ENCODE measurements around the gene RNU4-1.
"Not testable (repeated sequence)": the region's sequence is repeated elsewhere in the genome, so short reads cannot be mapped to it uniquely, and the experiment has no call there.

The RNU4-1 gene

DNA sequence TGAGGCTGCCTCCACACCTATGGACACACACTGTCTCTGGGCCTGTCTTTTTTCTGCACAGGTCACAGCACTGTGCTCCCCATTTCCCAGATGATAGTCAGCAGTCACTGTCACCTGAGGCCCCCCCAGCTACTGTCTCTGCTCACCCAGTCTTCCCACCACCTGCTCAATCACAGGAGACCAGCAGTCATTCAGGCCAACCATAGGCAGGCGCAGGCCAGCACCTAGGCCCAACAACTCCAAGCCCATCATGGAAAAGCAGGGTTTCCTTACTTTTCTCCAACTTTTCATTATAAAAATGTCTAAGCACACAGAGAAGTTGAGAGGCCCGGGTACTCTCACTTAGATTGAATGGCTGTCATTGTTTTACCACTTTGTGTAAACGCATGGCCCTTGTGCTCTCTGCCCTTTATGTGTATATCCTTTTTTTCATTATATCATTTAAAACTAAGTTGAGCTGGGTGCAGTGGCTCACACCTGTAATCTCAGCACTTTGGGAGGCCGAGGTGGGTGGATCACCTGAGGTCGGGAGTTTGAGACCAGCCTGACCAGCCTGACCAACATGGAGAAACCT is 34.6 kb downstream of the RNU4-1 start:
- no peak for DNase-seq (ENCODE audit: low read depth in 2 of 2)

DNA sequence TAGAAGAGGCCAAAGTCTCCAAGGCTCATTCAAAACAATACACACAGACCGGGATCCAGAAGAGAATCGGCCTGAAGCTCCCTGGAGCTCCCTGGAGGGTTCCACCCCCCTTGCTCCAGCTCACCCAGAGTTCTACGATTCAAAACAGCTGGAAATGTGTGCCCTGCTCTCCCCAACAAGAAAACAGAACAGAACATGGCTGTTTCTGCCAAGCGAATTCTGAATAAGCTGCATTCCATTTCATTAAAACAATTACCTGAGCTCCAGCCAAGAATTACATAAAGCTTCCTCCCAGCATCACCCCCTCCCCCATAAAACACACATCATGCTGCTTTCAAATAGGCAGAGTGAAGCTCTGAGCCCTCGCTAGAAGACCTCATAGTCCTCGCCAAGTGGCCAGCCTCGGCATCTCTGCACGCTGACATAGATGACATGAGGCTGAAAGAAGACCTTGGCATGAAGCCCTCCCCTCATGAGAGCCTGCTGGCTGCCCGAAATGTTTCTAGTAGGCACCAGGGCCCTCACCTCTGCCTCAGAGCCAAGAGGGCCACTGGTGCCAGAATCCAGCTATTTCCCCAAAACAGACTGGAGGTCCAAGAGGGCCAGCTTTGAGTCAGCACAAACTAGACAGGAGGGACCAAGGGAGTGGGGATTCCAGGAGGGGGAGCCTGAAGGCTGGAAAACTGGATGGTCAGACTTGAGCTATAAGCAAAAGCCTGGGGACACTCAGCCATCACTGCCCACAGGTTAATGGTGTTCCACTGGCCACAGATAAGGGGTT is 35.8 kb downstream of the RNU4-1 start:
- no peak for DNase-seq (ENCODE audit: low read depth in 2 of 2)

DNA sequence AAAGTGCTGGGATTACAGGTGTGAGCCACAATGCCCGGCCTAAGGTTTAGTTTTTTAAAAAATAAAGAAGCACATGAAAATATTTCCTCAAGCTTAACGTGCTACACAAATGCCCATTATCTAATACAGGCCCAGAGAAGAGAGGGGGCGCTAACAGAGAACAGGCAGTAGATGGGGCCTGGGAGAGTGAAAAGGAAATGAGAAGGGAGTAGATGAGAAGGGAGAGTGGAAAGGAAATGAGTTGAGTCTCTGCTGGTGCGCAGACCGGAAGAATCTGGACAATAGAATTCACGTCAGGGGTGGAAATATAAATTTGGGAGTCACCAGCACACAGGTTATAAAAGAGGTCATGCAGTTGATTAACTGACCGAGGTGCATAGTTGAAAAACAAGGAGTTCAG is 38.2 kb downstream of the RNU4-1 start:
- DNase-seq (ENCODE audit: low read depth in 2 of 2) = no peak

DNA sequence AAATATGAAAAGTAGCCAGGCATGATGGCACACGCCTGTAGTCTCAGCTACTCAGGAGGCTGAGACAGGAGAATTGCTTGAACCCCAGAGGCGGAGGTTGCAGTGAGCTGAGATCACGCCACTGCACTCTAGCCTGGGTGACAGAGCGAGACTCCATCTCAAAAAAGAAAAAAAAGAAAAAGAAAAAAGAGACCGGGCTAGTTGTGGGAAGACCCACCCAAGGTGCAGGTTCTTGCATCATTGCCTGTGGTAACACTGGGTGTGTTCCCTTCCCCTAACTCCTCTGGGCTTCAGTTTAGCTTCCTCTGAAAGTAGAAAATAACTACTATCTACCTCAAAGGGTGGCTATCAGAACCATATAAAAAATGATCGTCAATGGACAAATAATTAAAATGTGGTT is 39.7 kb downstream of the RNU4-1 start:
- DNase-seq (ENCODE audit: low read depth in 2 of 2) = not testable (repeated sequence)

DNA sequence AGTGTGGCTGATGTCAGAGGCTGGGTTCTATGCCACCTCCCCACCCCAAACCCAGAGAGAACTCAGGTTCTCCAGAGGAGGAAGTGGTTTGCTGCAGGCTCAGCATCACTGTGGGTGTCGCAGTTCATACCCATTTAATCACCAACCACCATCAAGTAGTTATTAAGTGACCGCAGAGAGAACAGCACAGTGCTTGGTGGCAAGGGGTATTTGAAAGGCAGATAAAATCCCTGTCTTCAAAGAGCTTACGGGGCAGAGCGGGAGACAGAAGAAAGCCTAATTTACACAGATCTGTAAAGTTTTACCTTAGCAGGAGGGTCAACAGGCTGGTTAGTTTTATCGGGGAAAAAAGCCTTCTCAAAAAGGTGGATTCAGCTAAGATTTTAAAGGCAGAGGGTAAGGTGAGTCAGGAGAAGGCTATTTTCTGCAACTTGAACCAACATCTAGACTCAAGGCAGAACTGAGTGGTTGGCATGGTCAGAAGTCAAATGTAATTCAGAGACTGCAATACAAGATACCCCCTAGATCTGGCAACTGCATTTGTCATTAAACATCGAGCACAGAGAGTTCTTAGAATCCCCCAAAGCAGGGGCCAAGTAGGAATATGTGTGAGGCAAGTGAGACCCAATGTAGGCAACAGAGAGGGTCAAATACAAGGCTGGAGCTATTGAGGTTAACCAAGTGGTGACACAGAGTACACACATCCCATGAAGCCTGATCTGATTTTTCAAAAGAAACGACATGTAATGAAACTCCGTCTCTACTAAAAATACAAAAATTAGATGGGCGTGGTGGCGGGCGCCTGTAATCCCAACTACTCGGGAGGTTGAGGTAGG is 40.7 kb downstream of the RNU4-1 start:
- DNase-seq (ENCODE audit: low read depth in 2 of 2) = peak; percentile 51 to 54

DNA sequence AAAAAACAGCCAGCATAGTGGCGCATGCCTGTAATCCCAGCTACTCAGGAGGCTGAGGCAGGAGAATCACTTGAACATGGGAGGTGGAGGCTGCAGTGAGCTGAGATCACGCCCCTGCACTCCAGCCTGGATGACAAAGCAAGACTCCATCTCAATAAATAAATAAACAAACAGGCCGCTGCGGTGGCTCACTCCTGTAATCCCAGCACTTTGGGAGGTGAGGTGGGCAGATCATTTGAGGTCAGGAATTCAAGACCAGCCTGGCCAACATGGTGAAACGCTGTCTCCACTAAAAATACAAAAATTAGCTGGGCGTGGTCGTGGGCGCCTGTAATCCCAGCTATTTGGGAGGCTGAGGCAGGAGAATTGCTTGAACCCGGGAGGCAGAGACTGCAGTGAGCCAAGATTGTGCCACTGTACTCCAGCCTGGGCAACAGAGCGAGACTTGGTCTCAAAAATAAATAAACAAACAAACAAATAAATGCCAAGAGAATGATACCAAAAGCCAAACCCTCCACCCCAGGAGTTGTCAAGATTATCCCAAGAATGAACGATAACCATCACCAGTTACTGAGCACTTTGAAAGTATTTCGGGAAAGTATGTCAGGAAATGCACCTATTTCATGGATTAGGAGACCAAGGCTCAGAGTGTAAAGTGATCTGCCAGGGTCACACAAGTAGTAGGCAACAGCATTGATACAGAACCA is 41.5 kb downstream of the RNU4-1 start:
- DNase-seq (ENCODE audit: low read depth in 2 of 2) = not testable (repeated sequence)

DNA sequence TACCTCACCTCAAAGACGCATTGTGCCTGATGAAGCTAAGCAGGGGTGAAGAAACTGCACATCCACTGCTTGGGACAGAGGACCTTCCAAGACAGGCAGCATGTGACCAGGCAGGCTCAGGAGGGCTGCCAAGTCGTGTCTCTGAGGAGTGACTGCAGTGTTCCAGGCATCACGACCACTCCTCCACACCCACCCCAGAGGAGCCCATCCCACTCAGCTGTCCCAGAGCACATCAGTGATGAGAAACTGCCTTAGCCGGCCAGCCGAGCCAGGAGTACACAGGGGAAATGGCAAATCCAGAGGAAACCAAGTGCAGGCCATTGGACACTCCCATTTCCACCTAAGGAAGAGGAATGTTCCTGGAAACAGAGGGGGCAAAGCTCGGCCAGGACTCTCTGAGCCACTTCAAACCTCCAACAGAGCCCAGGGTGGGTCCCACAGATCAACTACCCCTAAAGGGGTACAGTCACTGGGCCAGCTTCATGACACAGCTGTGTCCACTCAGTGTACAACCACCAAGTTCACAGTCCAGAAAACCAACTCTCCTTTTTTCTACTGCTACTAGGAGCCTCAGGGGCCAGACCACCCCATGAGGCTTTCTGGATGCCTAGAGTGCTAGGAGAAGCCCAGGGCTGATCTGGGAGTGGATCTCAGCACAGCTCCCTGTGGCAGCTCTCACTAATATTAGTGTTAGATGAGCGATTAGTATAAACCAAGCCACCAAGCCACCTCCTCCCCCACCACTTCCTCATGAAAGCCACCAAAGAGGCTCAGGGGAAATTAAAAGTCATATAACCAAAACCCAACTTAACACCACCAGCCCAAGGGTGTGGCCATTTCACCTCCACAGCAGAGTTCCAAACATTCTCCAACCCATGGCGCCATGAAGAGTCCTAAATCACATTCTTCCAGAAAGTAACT is 42.9 kb downstream of the RNU4-1 start:
- no peak for DNase-seq (ENCODE audit: low read depth in 2 of 2)

DNA sequence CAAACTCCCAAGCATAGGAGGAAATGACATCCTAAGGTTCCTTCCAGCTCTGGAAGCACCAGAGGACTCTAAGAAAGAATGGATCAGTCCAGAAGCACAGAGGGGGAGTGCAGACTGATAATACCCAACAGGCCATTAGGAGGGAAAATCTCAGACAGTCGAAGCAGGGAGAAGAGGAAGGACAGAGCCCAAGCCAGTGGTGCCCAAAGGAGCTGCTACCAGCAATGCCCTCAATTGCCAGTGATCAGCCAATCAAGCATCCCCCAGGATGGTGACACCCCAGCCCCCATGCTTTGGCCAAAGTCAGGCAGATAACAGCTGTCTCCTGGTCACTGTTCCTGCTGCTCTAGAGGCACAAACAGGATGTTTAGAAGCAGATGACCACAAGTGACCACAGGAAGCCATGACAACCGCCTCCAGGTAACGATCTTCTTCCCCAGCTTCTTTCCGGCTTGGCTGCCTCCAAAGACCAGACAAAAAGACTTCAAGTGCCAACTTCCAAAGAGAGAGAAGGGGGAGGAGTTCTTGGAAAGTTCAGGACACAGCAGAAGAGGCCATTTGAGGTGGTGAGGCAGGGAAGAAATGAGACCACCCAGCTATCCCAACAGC is 43.7 kb downstream of the RNU4-1 start:
- no peak for DNase-seq (ENCODE audit: low read depth in 2 of 2)

DNA sequence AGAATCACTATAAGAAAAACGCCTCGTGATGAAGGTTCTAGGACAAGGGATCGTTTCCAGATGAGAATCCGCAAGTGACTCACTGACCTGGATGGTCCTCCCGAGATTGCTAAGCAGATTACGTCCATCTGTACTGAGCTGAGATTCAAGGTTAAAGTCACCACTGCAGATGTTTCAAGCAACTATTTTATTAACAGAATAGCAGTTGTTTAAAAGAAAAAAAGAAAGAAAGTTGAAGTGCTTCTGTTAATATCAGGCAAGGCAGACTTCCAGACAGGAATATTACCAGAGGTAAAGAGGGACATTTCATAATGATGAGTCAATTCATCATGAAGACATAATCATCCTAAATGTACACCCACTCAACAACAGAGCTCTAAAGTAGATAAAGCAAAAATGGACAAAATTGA is 45.4 kb downstream of the RNU4-1 start:
- no peak for DNase-seq (ENCODE audit: low read depth in 2 of 2)

DNA sequence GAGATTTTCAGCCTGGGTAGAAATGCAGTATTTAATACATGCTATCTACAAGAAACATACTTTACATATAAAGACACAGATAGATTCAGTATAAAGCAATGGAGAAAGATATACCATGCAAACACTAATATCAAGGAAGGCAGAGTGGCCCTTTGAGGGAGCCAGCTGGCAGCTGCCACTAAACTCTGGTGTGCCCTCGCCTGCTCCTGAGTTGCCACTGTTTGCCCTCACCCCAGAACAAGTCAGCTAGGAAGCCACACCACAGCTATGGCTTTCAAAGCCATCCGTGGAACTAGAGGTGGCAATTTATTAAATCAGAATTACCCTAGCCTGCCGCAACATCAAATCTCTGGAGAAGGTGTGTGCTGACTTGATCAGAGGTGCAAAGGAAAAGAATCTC is 45.9 kb downstream of the RNU4-1 start:
- no peak for DNase-seq (ENCODE audit: low read depth in 2 of 2)

DNA sequence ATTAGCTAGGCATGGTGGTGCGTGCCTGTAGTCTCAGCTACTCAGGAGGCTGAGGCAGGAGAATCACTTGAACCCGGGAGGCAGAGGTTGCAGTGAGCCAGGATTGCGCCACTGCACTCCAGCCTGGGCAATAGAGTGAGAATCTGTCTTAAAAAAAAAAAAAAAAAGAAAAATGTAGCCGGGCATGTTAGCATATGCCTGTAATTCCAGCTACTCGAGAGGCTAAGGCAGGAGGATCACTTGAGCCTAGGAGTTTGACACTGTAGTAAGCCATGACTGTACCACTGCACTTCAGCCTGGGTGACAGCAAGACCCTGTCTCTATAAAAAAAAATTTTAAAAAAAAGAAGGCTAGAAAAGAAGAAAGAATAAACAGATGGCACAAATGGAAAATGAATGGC is 46.3 kb downstream of the RNU4-1 start:
- not testable (repeated sequence) for DNase-seq (ENCODE audit: low read depth in 2 of 2)

Data from stimulated activated CD8-positive, alpha-beta memory T cell treated with anti-CD3 and anti-CD28 coated beads, Interleukin-7, amount 100 ng/mL, for 1 hour (primary cell).